Endothelial cell (in vitro differentiated cells): ENCODE results near the gene FRMD4A. TPM values are rescaled to one million over a fixed set of nuclear protein-coding genes. Genes with fewer than 3 reads are reported as not detected.

Source experiments
- DNase-seq: peaks from one replicate; pipeline ENCODE4 v3.0.0; 2021; ENCODE audit warnings: low spot score
- H3K27ac Mint-ChIP-seq: one replicate; pipeline ENCODE4 v1.8.0; 2021; ENCODE audit warnings: mixed read lengths, inconsistent platforms; ENCODE audit not compliant: unreplicated experiment
- H3K27me3 Mint-ChIP-seq: one replicate; pipeline ENCODE4 v1.8.0; 2021; ENCODE audit warnings: mild to moderate bottlenecking, moderate library complexity, mixed read lengths, inconsistent platforms; ENCODE audit not compliant: unreplicated experiment
- H3K36me3 Mint-ChIP-seq: one replicate; pipeline ENCODE4 v1.8.0; 2021; ENCODE audit warnings: mild to moderate bottlenecking, low read depth, mixed read lengths, inconsistent platforms; ENCODE audit not compliant: unreplicated experiment
- H3K4me1 Mint-ChIP-seq: one replicate; pipeline ENCODE4 v1.8.0; 2021; ENCODE audit warnings: mild to moderate bottlenecking, mixed read lengths, inconsistent platforms; ENCODE audit not compliant: unreplicated experiment
- H3K4me3 Mint-ChIP-seq: one replicate; pipeline ENCODE4 v1.8.0; 2021; ENCODE audit warnings: mild to moderate bottlenecking, mixed read lengths, inconsistent platforms; ENCODE audit not compliant: unreplicated experiment
- H3K9me3 Mint-ChIP-seq: one replicate; pipeline ENCODE4 v1.8.0; 2021; ENCODE audit warnings: mixed read lengths, inconsistent platforms; ENCODE audit not compliant: unreplicated experiment
- CTCF ChIP-seq: fragments of 200-600 bp; sonication (generic); IDR thresholded peaks from one replicate; pipeline ENCODE4 v1.5.0; 2021; ENCODE audit warnings: antibody characterized with exemption; ENCODE audit not compliant: unreplicated experiment
- total RNA-seq: library from RNA; stranded (reverse); fragmentation: NEBNext Ultra II Directional; extraction: Animal tissue kit (Norgen Biotek cat#: 25700); gene quantifications from one replicate; pipeline ENCODE4 v1.2.1, GENCODE V29; 2021; ENCODE audit not compliant: unreplicated experiment

The FRMD4A gene
- total RNA-seq, 1 donor from 2014 or later, result 68.9 TPM

GRCh38 chr10:14358886-14359573 is 28.3 kb upstream of the FRMD4A start:
- Mint-ChIP-seq H3K27ac (no peak overlapping the region), H3K27me3 (peaks cover 2% of the 10 kb centered on the region), H3K4me3 (no peak overlapping the region), H3K36me3 (no peaks in the 10 kb centered on the region), H3K9me3 (no peaks in the 10 kb centered on the region), H3K4me1 (no peaks in the 10 kb centered on the region)
- no peak for DNase-seq
- TF ChIP-seq CTCF, result no peak

GRCh38 chr10:14356921-14357320 is 26.2 kb upstream of the FRMD4A start:
- Mint-ChIP-seq H3K27ac (no peak overlapping the region), H3K27me3 (peaks cover 2% of the 10 kb centered on the region), H3K4me1 (peaks cover 5% of the 10 kb centered on the region), H3K4me3 (no peak overlapping the region), H3K36me3 (no peaks in the 10 kb centered on the region), H3K9me3 (no peaks in the 10 kb centered on the region)
- DNase-seq, result no peak
- no peak for TF ChIP-seq CTCF

GRCh38 chr10:14355750-14356149 is 25.0 kb upstream of the FRMD4A start:
- Mint-ChIP-seq H3K27me3 (peaks cover 2% of the 10 kb centered on the region), H3K27ac (no peak overlapping the region), H3K9me3 (no peaks in the 10 kb centered on the region), H3K4me3 (no peak overlapping the region), H3K36me3 (no peaks in the 10 kb centered on the region), H3K4me1 (peaks cover 5% of the 10 kb centered on the region)
- no peak for DNase-seq
- TF ChIP-seq CTCF, result no peak

- Mint-ChIP-seq H3K36me3 (no peaks in the 10 kb centered on the region), H3K27ac (no peak overlapping the region), H3K9me3 (no peaks in the 10 kb centered on the region), H3K4me3 (no peak overlapping the region), H3K27me3 (no peaks in the 10 kb centered on the region), H3K4me1 (peaks cover 5% of the 10 kb centered on the region)
- TF ChIP-seq CTCF, result no peak
- no peak for DNase-seq
Observed at GRCh38 chr10:14353291-14353913, 22.7 kb upstream of the FRMD4A start.

DNA sequence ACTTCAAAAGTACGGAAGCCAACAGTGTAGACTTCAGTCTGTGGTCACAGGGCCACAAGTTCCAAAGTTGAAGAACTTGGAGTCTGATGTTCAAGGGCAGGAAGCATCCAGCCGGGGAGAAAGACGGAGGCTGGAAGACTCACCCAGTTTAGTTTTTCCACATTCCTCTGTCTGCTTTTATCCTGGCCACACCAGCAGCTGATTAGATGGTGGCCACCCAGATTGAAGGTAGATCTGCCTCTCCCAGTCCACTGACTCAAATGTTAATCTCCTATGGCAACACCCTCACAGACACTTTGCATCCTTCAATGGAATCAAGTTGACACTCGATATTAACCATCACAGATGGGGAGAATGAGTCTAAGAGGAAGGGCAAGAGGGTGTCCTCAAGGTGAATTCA is 19.3 kb upstream of the FRMD4A start:
- Mint-ChIP-seq H3K4me1 (peaks cover 5% of the 10 kb centered on the region), H3K36me3 (no peaks in the 10 kb centered on the region), H3K27ac (no peak overlapping the region), H3K4me3 (no peak overlapping the region), H3K27me3 (no peaks in the 10 kb centered on the region), H3K9me3 (no peaks in the 10 kb centered on the region)
- TF ChIP-seq CTCF, result no peak
- DNase-seq, result no peak
